Epithelial cell of esophagus (primary cell): ENCODE measurements around the gene TMEM143.
A peak's percentile ranks its signal among the peaks of the same experiment; 100 is the strongest.
"Not testable (repeated sequence)": the region's sequence is repeated elsewhere in the genome, so short reads cannot be mapped to it uniquely, and the experiment has no call there.

Experiments used
- DNase-seq: peaks from one replicate; pipeline ENCODE4 v3.0.0; 2010; ENCODE audit warnings: low read depth
- H3K4me3 ChIP-seq: 2 replicates; pipeline ENCODE4 v1.5.1; 2011; ENCODE audit warnings: mild to moderate bottlenecking, low read length, control low read depth
- CTCF ChIP-seq: IDR thresholded peaks from 2 replicates; pipeline ENCODE4 v1.5.1; 2011; ENCODE audit warnings: low read depth, mild to moderate bottlenecking, low read length, control low read depth, inconsistent platforms; ENCODE audit not compliant: insufficient read depth; ENCODE audit errors: missing control alignments

Gene TMEM143

DNA sequence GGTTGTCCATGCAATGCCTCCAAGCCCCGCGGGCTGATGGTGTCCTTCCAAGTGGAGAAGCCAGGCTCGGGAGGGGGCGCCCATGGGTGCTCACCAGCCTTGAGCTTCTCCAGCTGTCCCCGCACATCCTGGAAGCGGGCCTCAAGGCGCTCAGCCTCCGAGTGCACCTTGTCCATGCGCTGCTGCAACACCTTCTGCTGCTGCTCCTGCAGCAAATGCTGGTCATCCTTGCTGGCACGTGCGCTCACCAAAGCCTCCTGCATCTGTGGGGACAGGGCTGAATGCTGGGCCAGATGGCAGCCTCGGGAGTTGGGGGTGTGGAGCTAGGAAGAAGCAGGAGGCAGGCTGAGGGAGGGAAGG is 61.2 kb downstream of the TMEM143 start:
- no peak for DNase-seq
- H3K4me3 ChIP-seq, result no peak overlapping the region
- TF ChIP-seq CTCF, result no peak

DNA sequence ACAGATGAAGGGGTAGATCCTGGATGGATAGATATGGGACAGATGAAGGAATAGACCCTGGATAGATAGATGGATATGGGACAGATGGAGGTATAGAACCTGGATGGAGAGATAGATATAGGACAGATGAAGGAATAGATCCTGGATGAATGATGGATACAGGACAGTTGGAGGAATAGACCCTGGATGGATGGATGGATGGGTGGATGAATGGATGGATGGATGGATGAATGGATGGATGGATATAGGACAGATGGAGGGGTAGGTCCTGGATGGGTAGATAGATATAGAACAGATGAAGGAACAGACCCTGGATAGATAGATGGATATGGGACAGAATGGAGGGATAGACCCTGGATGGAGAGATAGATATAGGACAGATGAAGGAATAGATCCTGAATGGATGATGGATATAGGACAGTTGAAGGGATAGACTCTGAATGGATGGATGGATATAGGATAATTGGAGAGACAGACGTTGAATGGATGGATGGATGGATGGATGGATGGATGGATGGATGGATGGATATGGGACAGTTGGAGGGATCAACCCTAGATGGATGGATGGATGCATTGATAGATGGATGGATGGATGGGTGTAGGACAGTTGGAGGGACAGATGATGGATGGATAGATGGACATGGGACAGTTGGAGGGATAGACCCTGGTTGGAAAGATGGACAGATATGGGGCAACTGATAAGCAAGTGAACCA is 61.7 kb downstream of the TMEM143 start:
- no peak for TF ChIP-seq CTCF
- DNase-seq, result no peak
- H3K4me3 ChIP-seq, result no peak overlapping the region

DNA sequence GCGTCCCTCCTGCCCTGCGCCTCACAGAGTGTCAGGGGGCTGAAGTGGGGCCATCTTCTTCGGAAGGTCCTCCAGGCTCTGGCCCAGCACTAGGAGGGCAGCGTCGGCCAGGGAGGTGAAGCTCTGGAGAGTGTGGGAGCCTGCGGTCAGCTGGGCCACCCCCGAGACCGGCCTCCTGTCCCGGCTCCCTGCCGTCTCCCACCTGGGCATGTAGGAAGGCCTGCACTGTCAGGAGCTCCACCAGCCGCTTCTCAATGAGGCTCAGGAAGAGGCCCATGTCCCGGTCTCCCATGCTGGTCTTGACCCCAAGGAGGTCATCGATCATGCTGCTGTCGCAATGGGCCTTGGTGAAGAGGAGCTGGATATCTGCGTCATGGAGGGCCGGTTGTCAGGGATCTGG is 65.8 kb downstream of the TMEM143 start:
- no peak for DNase-seq
- TF ChIP-seq CTCF, result no peak
- no peak overlapping the region for H3K4me3 ChIP-seq

DNA sequence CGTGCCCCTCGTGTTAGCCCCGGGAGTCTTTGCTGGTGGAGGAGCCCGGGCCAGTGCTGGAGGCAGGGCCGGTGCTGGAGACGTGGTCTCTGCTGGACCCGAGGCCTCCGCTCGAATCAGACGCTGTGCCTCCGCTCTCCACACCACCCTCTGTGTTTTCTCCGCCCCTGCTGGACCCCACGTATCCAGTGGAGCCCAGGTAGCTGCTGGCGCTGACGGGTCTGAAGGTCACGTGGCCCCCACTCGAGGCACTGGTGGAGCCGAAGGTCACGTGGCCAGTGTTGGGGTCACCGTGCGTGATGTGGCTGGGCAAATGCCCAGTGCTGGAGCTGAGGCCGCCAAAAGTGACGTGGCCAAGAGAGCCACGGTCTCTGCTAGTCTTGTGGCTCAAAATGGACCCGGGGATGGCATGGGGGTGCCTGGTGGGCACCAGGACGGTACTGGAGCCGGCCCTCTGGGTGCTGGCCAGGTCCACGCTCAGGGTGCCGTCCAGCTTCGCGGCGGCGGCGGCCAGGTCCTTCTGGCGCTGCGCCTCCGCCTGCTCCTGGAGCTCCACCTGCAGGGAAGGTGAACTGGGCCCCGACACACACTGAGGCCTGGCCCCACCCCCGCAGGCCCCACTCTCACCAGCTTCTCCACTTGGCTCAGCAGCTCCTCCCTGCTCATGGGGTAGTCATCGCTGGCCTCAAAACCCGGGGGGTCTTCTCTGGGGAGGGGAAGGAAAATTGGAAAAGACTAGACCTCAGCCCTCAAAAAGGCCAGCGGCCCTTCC is 66.6 kb downstream of the TMEM143 start:
- TF ChIP-seq CTCF, result no peak
- no peak overlapping the region for H3K4me3 ChIP-seq
- no peak for DNase-seq

DNA sequence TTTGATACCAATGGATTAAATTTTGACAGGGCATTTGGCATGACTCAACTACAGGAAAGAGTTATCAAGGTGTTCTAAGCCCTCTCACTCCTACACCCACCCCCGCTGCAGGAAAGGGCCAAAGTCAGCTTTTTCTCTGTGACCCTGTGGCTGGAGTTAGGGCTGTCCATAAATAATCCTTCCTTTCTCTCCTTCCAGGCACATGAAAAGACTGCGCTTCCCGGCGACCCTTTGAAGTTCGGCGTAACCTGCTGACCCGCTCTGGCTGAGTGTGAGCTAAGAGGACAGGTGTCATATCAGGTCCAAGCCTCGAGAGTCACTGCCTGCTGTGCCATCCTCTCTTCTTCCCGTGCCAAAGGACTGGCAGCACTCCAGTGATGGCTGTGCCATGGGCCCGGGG is 68.3 kb downstream of the TMEM143 start:
- no peak for TF ChIP-seq CTCF
- H3K4me3 ChIP-seq, result no peak overlapping the region
- DNase-seq, result no peak

GRCh38 chr19:48292798-48293197 is 70.9 kb downstream of the TMEM143 start:
- no peak overlapping the region for H3K4me3 ChIP-seq
- peak; percentile 93 for DNase-seq

GRCh38 chr19:48291489-48291815 is 72.3 kb downstream of the TMEM143 start:
- H3K4me3 ChIP-seq, DNase-seq: not testable (repeated sequence)

More at GRCh38 chr19:48292798-48293197, 70.9 kb downstream of the TMEM143 start:
- TF ChIP-seq CTCF, result no peak
